Aorta (tissue), 5 donors: ENCODE data around the gene HAGHL. TPM values are rescaled to one million over a fixed set of nuclear protein-coding genes. Genes with fewer than 3 reads are reported as not detected.
"Not testable (repeated sequence)": the region's sequence is repeated elsewhere in the genome, so short reads cannot be mapped to it uniquely, and the experiment has no call there.

Source experiments
- ATAC-seq: fragments of 200-7000 bp; cut with Tn5 transposase; one replicate; pipeline ENCODE4 v1.9.1; 2022; ENCODE audit warnings: moderate library complexity; ENCODE audit not compliant: low FRiP score
- DNase-seq, 2 donors: peaks; one replicate each; pipeline ENCODE4 v3.0.0-alpha.2; 2020
- H3K27ac ChIP-seq, 2 donors: one replicate each; pipeline ENCODE4 v1.5.1; 2013; ENCODE audit warnings: low read length in 2 of 2, mild to moderate bottlenecking in 2 of 2, moderate library complexity in 2 of 2, control low read depth in 1 of 2, inconsistent platforms in 1 of 2, low read depth in 1 of 2
- H3K27me3 ChIP-seq, 2 donors: one replicate each; pipeline ENCODE4 v1.6.1; 2013; ENCODE audit warnings: control low read depth in 1 of 2, low read length in 1 of 2, mild to moderate bottlenecking in 1 of 2, moderate library complexity in 1 of 2; ENCODE audit not compliant: insufficient read depth in 2 of 2, control insufficient read depth in 1 of 2
- H3K36me3 ChIP-seq, 2 donors: one replicate each; pipeline ENCODE4 v1.6.1; 2013; ENCODE audit warnings: control low read depth in 1 of 2, low read length in 1 of 2, mild to moderate bottlenecking in 1 of 2; ENCODE audit not compliant: insufficient read depth in 2 of 2, control insufficient read depth in 1 of 2
- H3K4me1 ChIP-seq, 2 donors: one replicate each; pipeline ENCODE4 v1.6.1; 2013; ENCODE audit warnings: low read length in 2 of 2, control low read depth in 1 of 2, mild to moderate bottlenecking in 1 of 2, moderate library complexity in 1 of 2; ENCODE audit not compliant: insufficient read depth in 2 of 2, control insufficient read depth in 1 of 2
- H3K4me3 ChIP-seq, 2 donors: one replicate each; pipeline ENCODE4 v1.5.1; 2013; ENCODE audit warnings: low read length in 2 of 2, control low read depth in 1 of 2, mild to moderate bottlenecking in 1 of 2
- H3K9me3 ChIP-seq: one replicate; pipeline ENCODE4 v1.6.1; 2013; ENCODE audit warnings: mild to moderate bottlenecking, low read length; ENCODE audit not compliant: control insufficient read depth
- WGBS, 2 donors: extraction: QIAGEN DNeasy Blood & Tissue Kit; methylation state at CpG; one replicate each; pipeline ENCODE4 v1.1.7; 2013; 5-methylcytosine and 5-hydroxymethylcytosine counted together
- intact Hi-C, 2 donors: fragments of 100-400 bp; cut with DNase I; formaldehyde crosslinking; loops; one replicate each; pipeline versions ENCODE4 v1.14.2 to v1.15.0; 2022
- polyA plus RNA-seq, 2 donors: library from polyadenylated mRNA; stranded (reverse); fragments of 200-250 nt; gene quantifications; one replicate each; pipeline ENCODE4 v1.2.3, GENCODE V29; 2013
- total RNA-seq, 2 donors: library from RNA; stranded (reverse); fragmentation: NEBNext Ultra II Directional; extraction: Animal tissue kit (Norgen Biotek cat#: 25700); gene quantifications; one replicate each; pipeline ENCODE4 v1.2.1, GENCODE V29; 2021
- donor health status: healthy with polysubstance abuse.
- donor health status: Bipolar disorder and iron deficiency.
- donor health status: DM: no; HTN: no; CAD: no.
- donor health status: DM: no; HTN: no; CAD: no.
- donor health status: DM: yes; HTN: yes; CAD: no.

HAGHL gene
- total and polyA plus RNA-seq, 4 donors, result 2.4 to 22.5 (median 3.3) TPM

- DNase-seq (no peak), ATAC-seq (no peak)
- 74 to 79% methylated on average over 12 of the region's 12 CpGs for WGBS, 2 donors
- Histone ChIP-seq H3K27ac (no peak overlapping the region), H3K9me3 (no peaks in the 10 kb centered on the region), H3K4me3 (no peak overlapping the region), H3K27me3 (no peaks in the 10 kb centered on the region), H3K4me1 (no peaks in the 10 kb centered on the region), H3K36me3 (no peaks in the 10 kb centered on the region)
- intact Hi-C loops, result loop anchor here (1.0 to 10.0 kb wide), 5 partner anchors 74 to 346 kb away; partner anchors contain the start of genes CHTF18 (in 1 of the 2), LMF1 (in 1 of the 2) and RPUSD1 (in 1 of the 2)
Measured at GRCh38 chr16:711084-711483, 15.8 kb upstream of the HAGHL start.

GRCh38 chr16:711548-712320 is 15.2 kb upstream of the HAGHL start:
- peak; percentile 83 to 94 for DNase-seq
- ATAC-seq, result peak; percentile 77
- 11 to 12% methylated on average over 25 of the region's 25 CpGs for WGBS, 2 donors
- H3K27ac ChIP-seq, result no peak overlapping the region
- H3K4me1 ChIP-seq, result no peaks in the 10 kb centered on the region
- no peaks in the 10 kb centered on the region for H3K27me3 ChIP-seq
- H3K9me3 ChIP-seq, result no peaks in the 10 kb centered on the region
- H3K4me3 ChIP-seq, result no peak overlapping the region
- no peaks in the 10 kb centered on the region for H3K36me3 ChIP-seq
- intact Hi-C loops, result loop anchor here (1.0 to 10.0 kb wide), 5 partner anchors 74 to 346 kb away; partner anchors contain the start of genes CHTF18 (in 1 of the 2), LMF1 (in 1 of the 2) and RPUSD1 (in 1 of the 2)

- ATAC-seq, H3K4me1 ChIP-seq, H3K27ac ChIP-seq, DNase-seq, H3K27me3 ChIP-seq, H3K36me3 ChIP-seq, H3K4me3 ChIP-seq, H3K9me3 ChIP-seq: not testable (repeated sequence)
- 50 to 54% methylated on average over 13 of the region's 13 CpGs for WGBS, 2 donors
- intact Hi-C loops, result loop anchor here (5.0 to 10.0 kb wide), 3 partner anchors 75 to 345 kb away; partner anchors contain the start of genes CHTF18 (in 1 of the 2), LMF1 (in 1 of the 2) and RPUSD1 (in 1 of the 2)
Measured at GRCh38 chr16:712740-713250, 14.1 kb upstream of the HAGHL start.

- Histone ChIP-seq H3K4me1 (no peaks in the 10 kb centered on the region), H3K9me3 (no peaks in the 10 kb centered on the region), H3K27ac (no peak overlapping the region), H3K4me3 (no peak overlapping the region), H3K27me3 (no peaks in the 10 kb centered on the region), H3K36me3 (no peaks in the 10 kb centered on the region)
- DNase-seq (no peak), ATAC-seq (no peak)
- 82 to 85% methylated on average over 11 of the region's 11 CpGs for WGBS, 2 donors
- intact Hi-C loops, result loop anchor here (5.0 to 10.0 kb wide), 3 partner anchors 73 to 343 kb away; partner anchors contain the start of genes CHTF18 (in 1 of the 2), LMF1 (in 1 of the 2) and RPUSD1 (in 1 of the 2)
Measured at GRCh38 chr16:714079-714478, 12.8 kb upstream of the HAGHL start.

GRCh38 chr16:714558-715476 is 12.1 kb upstream of the HAGHL start, which contains the start of gene METRN:
Gene METRN, plus strand, starts transcription at chr16:715118. Its CDS starts 172 bp downstream, at chr16:715290.
- H3K27me3 ChIP-seq, result no peaks in the 10 kb centered on the region
- peak; percentile 91 for ATAC-seq
- H3K4me3 ChIP-seq, result peak within 1 kb of the TSS; percentile 50 to 64
- peak; percentile 94 to 98 for DNase-seq
- H3K36me3 ChIP-seq, result no peaks in the 10 kb centered on the region
- H3K9me3 ChIP-seq, result no peaks in the 10 kb centered on the region
- 4 to 7% methylated on average over 59 to 108 of the region's 108 CpGs for WGBS, 2 donors
- intact Hi-C loops, result loop anchor here (5.0 to 10.0 kb wide), 3 partner anchors 72 to 342 kb away; partner anchors contain the start of genes CHTF18 (in 1 of the 2), LMF1 (in 1 of the 2) and RPUSD1 (in 1 of the 2)
- no peaks in the 10 kb centered on the region for H3K4me1 ChIP-seq
- no peak within 1 kb of the TSS for H3K27ac ChIP-seq

GRCh38 chr16:715477-716199 is 11.3 kb upstream of the HAGHL start:
- WGBS, 2 donors, result 1 to 2% methylated on average over 36 to 74 of the region's 74 CpGs
- DNase-seq (no peak), ATAC-seq (no peak)
- Histone ChIP-seq H3K27ac (no peak overlapping the region), H3K9me3 (no peaks in the 10 kb centered on the region), H3K27me3 (no peaks in the 10 kb centered on the region), H3K4me1 (no peaks in the 10 kb centered on the region), H3K4me3 (peak overlapping the region; percentile 50 to 64), H3K36me3 (no peaks in the 10 kb centered on the region)
- intact Hi-C loops, result loop anchor here in 1 of 2 donors (10.0 kb wide), 1 partner anchor 259 kb away; the partner anchor contains the start of gene LMF1

GRCh38 chr16:716200-716568 is 10.7 kb upstream of the HAGHL start:
- 8 to 13% methylated on average over 12 of the region's 12 CpGs for WGBS, 2 donors
- intact Hi-C loops, result loop anchor here in 1 of 2 donors (10.0 kb wide), 1 partner anchor 259 kb away; the partner anchor contains the start of gene LMF1
- no peaks in the 10 kb centered on the region for H3K4me1 ChIP-seq
- no peak for ATAC-seq
- no peaks in the 10 kb centered on the region for H3K9me3 ChIP-seq
- no peak for DNase-seq
- H3K27me3 ChIP-seq, result no peaks in the 10 kb centered on the region
- H3K36me3 ChIP-seq, result no peaks in the 10 kb centered on the region
- H3K4me3 ChIP-seq, result no peak overlapping the region
- no peak overlapping the region for H3K27ac ChIP-seq
